SKM-1 (cell line): Measurements from ENCODE around the gene RSPO1.
"Not testable (repeated sequence)": the region's sequence is repeated elsewhere in the genome, so short reads cannot be mapped to it uniquely, and the experiment has no call there.

ENCODE experiments used
- DNase-seq: peaks from one replicate; lab custom pipeline; 2025; ENCODE audit not compliant: unreplicated experiment; lab: John Stamatoyannopoulos, UW

The RSPO1 gene

DNA sequence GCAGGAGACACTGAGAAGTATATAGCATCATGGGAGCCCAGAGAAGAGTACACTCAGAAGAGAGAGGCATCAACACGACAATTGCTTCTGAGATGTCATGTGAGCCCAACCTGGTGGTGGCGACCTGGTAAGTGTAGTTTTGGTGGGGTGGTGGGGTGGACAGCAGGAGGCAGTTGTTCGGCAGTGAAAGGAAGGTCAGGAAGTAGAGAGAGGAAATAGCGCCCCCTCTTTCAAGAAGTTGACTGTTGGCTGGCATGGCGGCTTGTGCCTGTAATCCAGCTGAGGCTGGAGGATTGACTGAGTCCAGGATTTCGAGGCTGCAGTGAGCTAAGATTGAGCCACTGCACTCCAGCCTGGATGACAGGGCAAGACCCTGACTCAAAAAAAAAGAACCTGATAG lies 12.6 kb downstream of the RSPO1 start:
- DNase-seq: no peak

DNA sequence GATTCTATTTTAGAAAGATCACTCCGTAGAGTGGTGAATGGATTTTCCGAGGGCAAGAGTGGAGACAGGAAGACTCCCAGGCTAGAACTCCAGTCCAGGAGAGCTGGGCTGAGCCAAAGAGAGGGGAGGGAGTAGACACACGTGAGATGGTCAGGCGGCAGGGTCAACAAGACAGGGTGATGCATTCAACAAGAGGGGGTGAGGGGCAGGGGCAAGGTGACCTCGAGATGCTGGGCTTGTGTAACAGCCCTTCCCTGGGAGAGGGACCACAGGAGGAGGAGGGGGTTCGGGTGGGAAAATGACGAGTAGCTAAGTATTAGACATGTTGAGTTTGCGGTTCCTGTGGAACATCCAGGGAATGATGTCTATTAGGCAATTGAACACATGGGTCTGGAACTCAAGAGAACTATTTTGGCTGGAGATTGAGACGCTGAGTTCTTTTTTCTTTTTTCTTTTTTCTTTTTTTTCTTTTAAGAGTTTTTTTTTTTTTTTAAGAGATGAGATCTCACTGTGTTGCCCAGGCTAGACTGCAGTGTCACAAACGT lies 13.3 kb downstream of the RSPO1 start:
- DNase-seq: no peak

DNA sequence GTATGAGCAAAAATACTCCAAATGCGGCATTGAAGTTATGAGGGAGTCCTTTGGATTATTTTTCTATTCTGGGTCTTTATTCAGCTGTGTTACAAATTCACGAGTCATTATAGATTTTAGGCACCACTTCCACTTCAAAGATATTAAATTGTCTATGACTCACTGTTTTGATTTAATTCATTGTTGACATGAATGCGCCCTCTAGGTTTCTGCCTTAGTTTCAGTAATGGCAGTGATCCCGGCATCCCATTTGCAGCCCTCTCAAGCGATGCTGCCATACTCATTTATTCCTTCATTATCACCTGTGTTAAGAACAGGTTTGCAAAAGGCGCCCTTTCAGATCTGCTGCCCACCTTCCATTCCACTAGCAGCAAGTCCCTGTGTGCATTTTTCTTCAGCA lies 14.0 kb downstream of the RSPO1 start:
- DNase-seq: no peak

DNA sequence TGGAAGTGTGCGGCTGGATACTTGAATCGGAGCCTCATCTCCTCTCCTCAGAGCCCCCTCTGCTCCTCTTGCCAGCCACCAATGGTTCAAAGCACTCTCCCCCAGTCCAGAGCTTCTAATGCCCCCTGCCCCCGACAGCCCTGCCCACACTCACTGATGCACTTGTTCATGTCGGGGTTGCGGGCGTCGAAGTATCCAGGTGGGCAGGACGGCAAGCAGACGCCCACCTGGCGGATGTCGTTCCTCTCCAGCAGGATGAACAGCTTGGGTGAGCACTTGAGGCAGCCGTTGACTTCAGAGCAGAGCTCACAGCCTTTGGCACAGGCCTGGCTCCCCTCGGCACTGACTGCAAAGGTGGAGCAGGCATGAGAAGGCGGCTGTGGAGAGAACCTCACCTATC lies 18.4 kb downstream of the RSPO1 start:
- DNase-seq: no peak

DNA sequence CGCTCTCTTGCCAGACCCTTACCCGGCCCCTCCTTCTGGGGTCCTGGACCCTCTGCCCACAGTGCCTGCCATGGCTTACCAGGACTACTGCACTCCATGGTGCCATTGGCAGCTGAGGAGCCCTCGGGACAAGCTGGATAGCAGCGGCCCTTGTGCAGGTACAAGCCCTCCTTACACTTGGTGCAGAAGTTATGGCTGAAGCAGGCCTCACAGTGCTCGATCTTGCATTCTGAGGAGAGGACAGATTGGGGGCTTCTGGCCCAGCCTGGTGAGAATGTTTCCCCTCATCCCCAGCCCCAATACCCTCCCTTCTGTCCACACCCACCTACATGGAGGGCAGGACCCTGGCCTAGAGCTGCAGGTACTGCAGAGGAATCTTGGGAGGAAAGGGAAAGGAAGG lies 20.6 kb downstream of the RSPO1 start:
- no peak for DNase-seq

DNA sequence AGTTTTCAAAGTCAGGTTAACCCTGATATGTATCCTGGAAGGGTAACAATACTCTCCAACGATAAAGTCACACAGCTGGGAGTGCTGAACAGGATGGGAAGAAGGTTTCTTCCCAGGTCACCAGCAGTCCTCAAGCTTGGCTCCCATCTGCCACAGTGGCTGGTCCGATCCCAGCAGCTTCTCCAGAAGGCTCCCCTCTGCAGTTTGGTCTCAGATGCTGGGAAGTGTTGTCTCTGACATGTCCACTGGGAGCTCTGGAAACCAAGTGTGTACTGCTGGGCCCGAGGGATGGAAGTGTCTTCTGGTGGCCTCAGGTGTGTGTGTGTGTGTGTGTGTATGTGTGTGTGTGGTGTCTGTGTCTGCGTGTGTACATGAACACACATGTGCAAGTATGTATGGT lies 22.5 kb downstream of the RSPO1 start:
- no peak for DNase-seq

DNA sequence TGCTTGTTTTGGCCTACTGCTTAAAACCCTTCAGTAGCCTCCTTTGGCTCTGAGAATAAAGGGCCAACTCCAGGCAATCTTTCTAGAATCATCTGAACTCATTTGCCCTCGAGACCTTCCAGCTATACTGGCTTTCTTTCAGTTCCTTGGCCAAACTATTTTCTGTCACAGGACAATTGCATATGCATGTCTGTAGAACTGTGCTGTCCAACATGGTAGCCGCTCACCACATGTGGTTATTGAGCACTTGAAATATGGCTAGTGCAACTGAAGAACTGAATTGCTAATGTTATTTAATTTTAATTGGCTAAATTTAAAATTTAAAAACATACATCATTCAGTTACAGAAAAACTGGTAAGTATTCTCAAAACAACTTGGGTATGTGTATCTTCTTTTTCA lies 24.7 kb downstream of the RSPO1 start:
- DNase-seq: no peak

DNA sequence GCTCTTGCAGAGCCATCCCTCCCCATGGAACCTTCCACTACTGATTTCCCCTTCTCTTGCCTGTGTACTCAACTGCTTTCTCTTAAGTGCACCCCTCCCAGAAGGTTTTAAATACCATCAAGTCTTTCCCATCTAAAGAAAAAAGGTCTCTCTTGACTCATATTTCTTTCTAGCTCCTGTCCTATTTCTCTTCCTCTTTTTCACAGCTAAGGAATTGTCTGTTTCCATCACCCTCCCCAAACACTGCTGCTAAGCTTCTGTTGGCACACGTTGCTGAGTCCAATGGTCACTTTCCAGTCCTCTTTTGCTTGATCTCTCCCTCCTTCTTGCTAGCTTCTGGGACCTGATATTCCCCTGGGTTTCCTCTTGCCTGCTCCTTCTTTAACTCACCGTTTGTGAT lies 25.7 kb downstream of the RSPO1 start:
- DNase-seq: no peak

DNA sequence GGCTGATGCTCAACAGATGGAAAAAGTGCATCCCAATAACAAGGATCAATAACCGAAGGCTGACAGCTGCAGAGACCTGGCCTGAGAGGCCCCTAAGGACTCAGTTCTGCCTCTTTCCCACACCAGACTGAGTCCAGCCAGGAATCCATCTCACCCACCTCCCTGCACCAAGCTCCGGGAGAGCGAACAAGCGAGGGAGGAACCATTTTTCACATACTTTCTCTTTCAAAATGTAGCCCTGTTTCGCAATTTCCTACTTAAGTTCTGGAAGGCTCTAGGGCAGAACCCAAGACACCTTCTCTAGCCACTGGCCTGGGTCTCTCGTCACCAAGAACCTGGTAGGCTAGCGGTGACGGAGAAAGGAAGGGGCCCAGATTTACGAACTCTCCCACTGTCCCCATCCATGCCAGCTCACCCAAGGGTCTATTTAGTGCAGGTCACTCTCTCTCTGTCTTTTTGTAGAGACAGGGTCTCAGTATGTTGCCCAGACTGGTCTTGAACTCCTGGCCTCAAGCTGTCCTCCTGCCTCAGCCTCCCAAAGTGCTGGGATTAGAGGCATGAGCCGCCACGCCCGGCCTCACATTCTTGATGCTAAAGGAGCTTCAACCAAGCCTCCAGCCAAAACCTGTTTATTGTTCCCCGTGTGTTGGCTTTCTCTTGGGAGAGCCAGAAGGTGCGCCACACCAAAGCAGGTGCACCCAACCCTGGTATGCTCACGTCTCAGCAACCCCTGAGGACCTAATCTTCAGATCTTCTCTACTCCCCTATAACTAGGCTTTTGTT lies 28.0 kb downstream of the RSPO1 start:
- DNase-seq: no peak

DNA sequence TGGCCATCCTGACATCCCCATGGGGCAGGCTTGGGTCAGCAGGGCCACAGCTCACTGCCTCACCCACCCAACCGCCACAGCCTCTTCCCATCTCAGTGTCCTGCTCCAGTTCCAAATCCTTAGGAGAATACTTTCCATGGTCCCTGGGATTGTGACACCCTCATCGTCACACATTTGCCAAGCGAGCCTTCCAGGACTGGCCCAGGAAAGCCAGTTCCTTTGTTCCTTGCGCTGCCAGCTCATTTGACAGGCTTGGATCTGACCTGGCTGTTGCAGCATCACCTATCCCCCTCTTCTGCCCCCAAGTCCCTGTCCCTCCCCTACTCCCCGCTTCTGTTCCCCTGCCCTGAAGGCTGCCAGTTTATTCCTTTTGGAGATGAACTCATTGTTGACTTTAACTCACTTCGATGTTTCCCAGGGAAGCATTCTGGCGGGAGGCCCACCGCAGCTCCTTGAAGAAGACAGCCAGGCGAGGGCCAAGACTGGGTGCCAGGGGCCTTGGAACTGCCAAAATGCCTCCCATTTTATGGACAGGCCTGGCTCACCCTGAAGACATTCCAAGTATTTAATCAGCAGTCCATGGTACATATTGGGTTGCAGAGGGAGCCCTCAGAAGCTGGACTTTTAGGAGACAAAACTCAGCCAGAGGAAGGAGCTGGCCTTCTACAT lies 28.8 kb downstream of the RSPO1 start:
- no peak for DNase-seq

DNA sequence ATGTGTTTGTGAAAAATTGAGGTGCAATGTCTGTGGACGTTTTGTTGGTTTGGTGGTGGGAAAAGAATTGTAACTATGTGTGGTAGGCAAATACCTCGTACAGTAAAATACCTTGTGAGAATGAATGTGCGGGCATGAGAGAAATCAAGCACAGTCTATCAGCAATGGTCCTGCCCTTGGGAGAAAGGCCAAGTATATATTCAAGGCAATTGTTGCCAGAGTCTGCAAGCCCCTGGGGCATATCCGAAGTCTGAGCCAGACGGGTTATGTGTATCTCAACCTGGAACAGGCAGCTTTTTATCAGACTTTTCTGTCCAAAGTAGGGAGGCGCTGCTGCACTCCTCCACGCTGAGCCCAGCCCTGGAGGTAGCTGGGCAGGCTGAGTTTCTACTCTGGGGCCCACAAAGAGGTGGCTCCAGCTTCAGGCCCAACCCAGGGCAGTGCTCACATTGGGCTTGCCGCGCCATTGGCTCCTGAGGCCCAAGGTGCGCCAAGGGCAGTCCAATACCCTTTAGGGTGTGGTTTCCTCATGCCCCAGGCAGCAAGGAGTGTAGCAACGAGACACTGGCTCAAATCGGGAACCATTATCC lies 29.5 kb downstream of the RSPO1 start:
- no peak for DNase-seq

DNA sequence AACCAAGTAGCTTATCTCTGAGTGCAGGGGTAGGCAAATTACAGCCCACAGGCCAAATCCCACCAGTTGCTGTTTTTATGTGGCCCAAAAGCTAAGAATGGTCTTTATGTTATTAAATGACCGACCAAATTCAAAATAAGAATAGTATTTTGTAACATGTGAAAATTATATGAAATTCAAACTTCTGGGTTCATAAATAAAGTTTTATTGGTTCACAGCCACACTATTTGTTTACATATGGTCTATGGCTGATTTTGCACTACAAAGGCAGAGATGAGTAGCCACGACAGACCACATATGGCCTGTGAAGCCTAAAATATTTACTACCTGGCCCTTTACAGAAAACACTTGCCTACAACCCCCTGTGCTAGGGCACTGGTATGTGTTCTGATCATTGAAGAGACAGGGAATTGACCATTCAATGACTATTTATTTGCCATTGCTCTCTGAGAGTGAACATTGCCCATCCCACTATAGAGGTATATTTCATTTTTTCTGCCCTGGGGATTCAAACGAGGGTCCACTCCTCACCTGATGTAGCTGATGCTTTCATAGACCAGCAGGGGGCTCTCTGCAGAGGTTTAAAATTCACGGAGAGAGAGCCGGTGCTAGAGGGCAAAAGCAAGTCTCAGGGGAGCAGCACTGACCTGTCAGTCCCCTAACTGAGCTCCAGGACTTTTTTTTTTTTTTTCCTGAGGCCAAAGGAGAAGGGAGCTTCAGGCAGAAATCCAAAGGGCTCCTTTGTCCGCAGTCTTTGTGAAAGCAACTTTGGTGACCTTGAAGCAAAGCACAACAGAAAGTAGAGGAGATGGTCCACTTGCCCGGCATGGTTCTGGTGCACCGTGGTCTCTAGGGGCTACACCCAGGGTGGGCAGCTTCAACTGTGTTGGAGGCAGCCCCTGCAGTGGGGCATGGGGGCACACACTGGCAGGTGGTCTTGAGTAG lies 31.7 kb downstream of the RSPO1 start:
- DNase-seq: peak; percentile 15

DNA sequence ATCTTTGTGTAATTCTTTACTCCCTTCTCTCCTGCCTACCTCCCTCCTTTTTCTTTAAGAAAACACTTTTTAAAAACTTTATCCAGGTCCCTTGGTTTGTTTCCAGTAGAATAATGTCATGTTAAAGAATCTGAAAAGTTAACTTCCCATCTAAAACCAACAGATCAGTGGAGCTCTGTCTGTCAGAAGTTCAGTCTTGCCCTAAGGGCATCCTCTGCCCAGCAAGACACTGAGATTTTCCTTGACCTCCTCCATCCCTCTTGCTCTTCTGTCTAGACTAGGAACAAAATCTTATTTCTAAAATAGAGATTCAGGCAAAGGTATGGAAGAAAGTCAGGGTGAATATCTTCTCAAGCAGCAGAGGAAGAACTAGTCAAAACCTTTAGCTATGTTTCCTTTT lies 33.3 kb downstream of the RSPO1 start:
- no peak for DNase-seq

DNA sequence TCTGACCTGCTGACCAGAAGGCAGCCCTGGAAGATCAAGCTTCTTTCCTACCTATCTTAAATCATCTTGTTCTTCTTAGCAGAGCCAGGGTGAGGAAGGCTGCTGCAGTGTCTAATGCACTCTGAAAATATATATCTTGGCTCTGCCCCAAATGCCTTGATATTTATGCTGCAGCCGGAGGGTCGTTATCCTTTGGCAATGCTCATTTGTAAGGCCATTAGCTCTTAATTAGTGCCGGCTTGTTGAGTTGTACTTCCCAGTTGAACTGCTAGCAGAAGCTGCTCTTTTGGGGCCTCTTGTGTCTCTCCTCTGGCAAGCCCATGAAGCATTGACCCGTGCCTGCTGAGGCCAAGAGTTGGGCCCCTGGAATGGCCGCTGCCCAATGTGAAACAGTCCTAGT lies 34.8 kb downstream of the RSPO1 start:
- no peak for DNase-seq

DNA sequence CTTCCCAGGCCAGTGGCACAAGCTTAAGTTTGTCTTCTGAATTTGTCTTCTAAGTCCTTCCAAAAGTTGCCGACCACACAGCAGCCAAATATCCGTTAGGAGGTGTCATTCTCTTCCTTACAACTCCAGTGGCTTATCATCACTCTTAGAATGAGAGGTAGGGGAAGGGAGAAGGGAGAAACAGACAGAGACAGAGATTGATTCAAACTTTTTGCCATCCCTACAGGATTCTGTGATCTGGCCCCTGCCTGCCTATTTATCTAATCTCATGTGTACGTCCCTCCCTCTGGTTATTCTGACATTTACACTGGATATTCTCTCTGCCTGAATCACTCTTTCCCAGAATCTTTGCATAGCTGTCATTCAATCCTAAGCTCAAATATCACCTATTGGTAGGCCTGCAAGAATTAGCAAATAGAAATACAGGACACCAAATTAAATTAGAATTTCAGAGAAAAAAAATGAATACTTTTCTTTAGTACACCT lies 38.5 kb downstream of the RSPO1 start:
- DNase-seq: no peak

DNA sequence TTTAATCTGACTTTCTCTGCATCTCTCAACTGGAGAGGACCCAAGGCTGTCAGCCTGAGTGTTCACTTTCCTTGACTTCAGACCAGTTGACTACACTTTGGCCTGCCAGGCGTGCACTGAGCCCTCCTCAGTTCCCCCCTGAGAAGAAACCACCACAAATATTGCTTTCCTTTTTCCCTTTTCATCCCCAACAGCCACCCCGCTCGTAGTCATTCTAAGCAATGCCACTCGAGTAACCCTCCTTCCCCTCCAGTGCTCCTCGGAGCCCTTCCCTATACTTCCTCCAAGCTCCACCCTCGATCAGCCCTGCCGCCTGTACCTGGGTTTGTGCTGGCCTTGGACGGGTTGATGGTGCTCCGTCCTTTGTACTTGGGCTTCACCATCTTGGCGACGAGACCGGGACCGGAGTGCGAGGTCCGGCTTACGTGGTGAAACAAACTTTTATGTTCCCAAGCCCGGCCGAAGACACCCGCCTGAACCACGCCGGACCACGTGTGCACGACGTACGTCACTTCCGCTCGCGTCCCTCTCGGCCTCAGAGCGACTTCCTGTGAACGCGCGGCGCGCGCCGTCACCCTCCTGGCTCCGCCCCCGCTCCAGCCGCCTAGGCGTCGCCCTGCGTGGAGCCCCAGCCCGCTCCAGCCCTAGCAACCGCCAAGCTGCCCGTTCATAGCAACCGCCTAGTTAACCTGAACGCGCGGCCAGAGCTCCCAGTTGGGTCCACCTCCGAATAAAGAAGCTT lies 39.1 kb downstream of the RSPO1 start, which contains the start of gene GNL2:
Gene GNL2, minus strand, starts transcription at position 498 of the 742 bp plus-strand sequence. Its CDS starts 115 bp downstream, at position 383.
- peak; percentile 90 for DNase-seq

DNA sequence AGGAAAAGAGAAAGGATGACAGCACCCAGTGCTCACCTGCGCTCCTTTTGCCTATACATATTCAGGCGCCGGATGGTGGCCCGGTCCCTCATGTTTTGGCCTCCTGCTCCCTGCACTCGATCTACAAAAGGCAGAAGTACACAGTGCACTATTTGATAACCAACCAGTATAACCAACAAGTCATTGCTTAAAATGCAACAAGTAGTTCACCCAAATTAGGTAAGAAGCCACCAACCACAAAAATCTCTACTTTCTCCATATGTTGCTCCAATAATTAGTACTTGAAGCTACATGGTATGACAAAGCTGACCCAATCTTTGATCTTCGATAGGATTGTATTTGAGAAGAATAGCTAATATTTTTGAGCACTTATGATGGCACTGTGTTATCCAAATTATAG lies 41.0 kb downstream of the RSPO1 start:
- DNase-seq: no peak

DNA sequence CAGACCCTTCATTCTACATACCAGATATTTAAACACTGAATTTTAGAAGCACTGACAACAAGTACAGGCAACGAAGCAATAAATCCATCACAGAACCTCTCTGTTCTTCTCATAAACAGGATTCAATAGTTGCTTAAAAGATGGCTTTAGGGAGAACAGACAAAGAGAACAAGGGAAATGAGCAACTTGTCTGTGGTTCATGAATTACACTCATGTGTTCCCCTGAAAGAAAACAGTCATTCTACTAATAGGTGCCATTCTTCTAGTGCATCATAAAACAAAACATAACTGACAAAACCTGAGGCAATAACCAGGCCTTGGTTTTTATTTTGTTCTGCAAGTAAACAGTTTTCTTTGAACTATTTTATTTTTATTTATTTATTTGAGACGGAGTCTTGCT lies 45.8 kb downstream of the RSPO1 start:
- DNase-seq: no peak

DNA sequence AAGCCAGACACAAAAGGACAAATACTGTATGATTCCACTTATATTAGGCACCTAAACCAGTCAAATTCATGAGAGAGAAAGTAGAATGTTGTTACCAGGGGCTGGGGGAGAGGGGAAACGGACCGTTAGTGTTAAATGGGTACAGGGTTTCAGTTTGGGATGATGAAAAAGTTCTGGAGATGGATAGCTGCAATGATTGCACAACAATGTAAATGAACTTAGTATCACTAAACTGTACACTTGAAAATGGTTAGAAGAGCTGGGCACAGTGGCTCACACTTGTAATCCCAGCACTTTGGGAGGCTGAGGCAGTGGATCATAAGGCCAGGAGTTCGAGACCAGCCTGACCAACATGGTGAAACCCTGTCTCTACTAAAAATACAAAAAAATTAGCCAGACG lies 50.1 kb downstream of the RSPO1 start:
- not testable (repeated sequence) for DNase-seq

DNA sequence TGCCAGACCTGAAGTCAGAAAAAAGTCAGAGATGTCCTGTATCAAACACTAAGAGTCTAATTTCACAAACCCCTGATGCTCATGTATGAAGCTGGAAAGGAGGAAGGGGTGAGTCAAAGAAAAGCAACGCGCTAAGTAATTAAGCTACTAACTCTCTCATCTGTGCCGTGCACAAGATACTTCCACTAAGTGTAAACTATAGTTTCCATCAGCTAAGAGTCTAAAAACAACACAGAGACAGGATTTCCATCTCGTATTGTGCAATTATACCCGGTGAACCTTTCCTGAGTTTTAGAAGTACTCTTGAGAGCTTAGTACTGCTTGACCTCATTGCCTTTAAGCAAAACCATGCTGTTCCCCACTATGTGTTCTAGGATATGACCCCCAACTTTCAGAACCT lies 59.0 kb downstream of the RSPO1 start:
- no peak for DNase-seq
